B cell (primary cell): ENCODE data around the gene RNF212. TPM values are rescaled to one million over a fixed set of nuclear protein-coding genes. Genes with fewer than 3 reads are reported as not detected.

Experiments
- ATAC-seq: fragments of 200-7000 bp; cut with Tn5 transposase; one replicate; pipeline ENCODE4 v1.10.0; 2021; ENCODE audit warnings: low read depth, mild to moderate bottlenecking, moderate number of reproducible peaks, moderate library complexity
- CTCF ChIA-PET: fragments of 350-600 bp; sonication (Branson Sonifier 250); formaldehyde crosslinking; loops from one replicate; lab custom pipeline; 2021; ENCODE audit warnings: antibody characterized with exemption, inconsistent platforms; lab: Charles Lee
- POLR2A ChIA-PET: fragments of 350-600 bp; sonication (Branson Sonifier 250); formaldehyde crosslinking; loops from one replicate; lab custom pipeline; 2021; ENCODE audit warnings: antibody characterized with exemption; lab: Charles Lee
- DNase-seq: peaks from one replicate; pipeline ENCODE4 v3.0.0; 2013
- H2AFZ ChIP-seq: 2 replicates; pipeline ENCODE4 v1.6.1; 2012; ENCODE audit warnings: mild to moderate bottlenecking, low read depth, low read length; ENCODE audit not compliant: insufficient read depth, poor library complexity, severe bottlenecking
- H3K27ac ChIP-seq, 2 donors: 1 replicate in 1 of 2; 2 replicates in 1 of 2; pipeline ENCODE4 v1.5.1; 2012 to 2013; ENCODE audit warnings: low read length in 2 of 2, mild to moderate bottlenecking in 2 of 2, moderate library complexity in 1 of 2
- H3K27me3 ChIP-seq, 4 experiments: fragments of 200-600 bp in 1 of 4; sonication (generic) in 1 of 4; replicated peaks in 1 of 4; 1 replicate in 2 of 4; 2 replicates in 2 of 4; pipeline versions ENCODE4 v1.6.1 to v1.7.0; 2013 to 2016; ENCODE audit warnings: low read length in 3 of 4, mild to moderate bottlenecking in 2 of 4, mixed read lengths in 1 of 4, moderate library complexity in 1 of 4; ENCODE audit not compliant: insufficient read depth in 4 of 4, control insufficient read depth in 3 of 4; ENCODE audit errors: control extremely low read depth in 1 of 4
- H3K36me3 ChIP-seq, 2 experiments: replicated peaks in 1 of 2; 1 replicate in 1 of 2; 2 replicates in 1 of 2; pipeline versions ENCODE4 v1.6.1 to v1.7.1; 2013; ENCODE audit warnings: low read length in 1 of 2; ENCODE audit not compliant: insufficient read depth in 2 of 2, control insufficient read depth in 1 of 2; ENCODE audit errors: control extremely low read depth in 1 of 2, extremely low read depth in 1 of 2
- H3K4me1 ChIP-seq, 2 donors: fragments of 200-600 bp in 1 of 2; sonication (generic) in 1 of 2; 1 replicate in 1 of 2; 2 replicates in 1 of 2; pipeline versions ENCODE4 v1.5.1 to v1.6.1; 2013 to 2017; ENCODE audit warnings: low read length in 2 of 2; ENCODE audit not compliant: control insufficient read depth in 2 of 2, insufficient read depth in 2 of 2
- H3K4me2 ChIP-seq: replicated peaks from 2 replicates; pipeline ENCODE3; 2012; ENCODE audit warnings: mild to moderate bottlenecking, low read depth, low read length; ENCODE audit not compliant: poor library complexity, severe bottlenecking
- H3K4me3 ChIP-seq, 5 experiments: fragments of 200-600 bp in 1 of 5; sonication (generic) in 1 of 5; 1 replicate in 3 of 5; 2 replicates in 2 of 5; pipeline versions ENCODE4 v1.5.1 to v1.7.0; 2011 to 2016; ENCODE audit warnings: low read length in 4 of 5, mild to moderate bottlenecking in 4 of 5, low read depth in 2 of 5, control low read depth in 1 of 5, moderate library complexity in 1 of 5; ENCODE audit not compliant: insufficient read depth in 1 of 5; ENCODE audit errors: control extremely low read depth in 1 of 5, extremely low read depth in 1 of 5
- H3K79me2 ChIP-seq: fragments of 200-600 bp; sonication (generic); one replicate; pipeline ENCODE4 v1.6.0; 2016; ENCODE audit warnings: low read length; ENCODE audit not compliant: control insufficient read depth, insufficient read depth
- H3K9ac ChIP-seq: fragments of 200-600 bp; sonication (generic); 2 replicates; pipeline ENCODE4 v1.6.1; 2017; ENCODE audit warnings: mild to moderate bottlenecking, low read length, moderate library complexity
- H3K9me3 ChIP-seq, 3 donors: one replicate each; pipeline versions ENCODE4 v1.6.1 to v1.7.1; 2013; ENCODE audit warnings: low read length in 2 of 3; ENCODE audit not compliant: control insufficient read depth in 2 of 3, insufficient read depth in 1 of 3; ENCODE audit errors: control extremely low read depth in 1 of 3
- H4K20me1 ChIP-seq: 2 replicates; pipeline ENCODE4 v1.6.0; 2012; ENCODE audit warnings: mild to moderate bottlenecking, low read length; ENCODE audit not compliant: insufficient read depth, control insufficient read depth, poor library complexity, severe bottlenecking
- H3K27ac Mint-ChIP-seq: one replicate; pipeline ENCODE4 v1.8.0; 2021; ENCODE audit warnings: mixed read lengths
- H3K27me3 Mint-ChIP-seq: one replicate; pipeline ENCODE4 v1.8.0; 2021; ENCODE audit warnings: mixed read lengths
- H3K4me1 Mint-ChIP-seq: one replicate; pipeline ENCODE4 v1.8.0; 2021; ENCODE audit warnings: mixed read lengths
- H3K4me3 Mint-ChIP-seq: one replicate; pipeline ENCODE4 v1.8.0; 2021; ENCODE audit warnings: mixed read lengths
- H3K9me3 Mint-ChIP-seq: one replicate; pipeline ENCODE4 v1.8.0; 2022; ENCODE audit warnings: mixed read lengths; ENCODE audit not compliant: insufficient read depth
- CTCF ChIP-seq: fragments of 200-600 bp; IDR thresholded peaks from one replicate; pipeline ENCODE4 v1.8.0; 2022; ENCODE audit warnings: antibody characterized with exemption, mild to moderate bottlenecking
- EZH2 ChIP-seq: IDR thresholded peaks from 2 replicates; pipeline ENCODE4 v1.6.1; 2012; ENCODE audit warnings: borderline replicate concordance, low read depth, mild to moderate bottlenecking, moderate library complexity, low read length; ENCODE audit not compliant: insufficient read depth, poor library complexity, severe bottlenecking
- WGBS: methylation state at CpG from one replicate; pipeline ENCODE4 v1.1.5; 2013; ENCODE audit warnings: missing lambda C conversion rate; ENCODE audit not compliant: insufficient coverage; 5-methylcytosine and 5-hydroxymethylcytosine counted together
- intact Hi-C: fragments of 100-400 bp; cut with micrococcal nuclease; formaldehyde crosslinking; loops from one replicate; pipeline ENCODE4 v1.10.0; 2022
- polyA plus RNA-seq: library from polyadenylated mRNA; depleted of rRNA; stranded (reverse); fragments of >200 nt; gene quantifications from 2 replicates; pipeline ENCODE4 v1.2.3, GENCODE V29; 2012
- total RNA-seq, 2 donors: library from RNA; stranded (reverse); fragments of 120-200 nt in 1 of 2; gene quantifications; 1 replicate in 1 of 2; 2 replicates in 1 of 2; pipeline versions ENCODE4 v1.2.3 to v1.2.4, GENCODE V29; 2013 to 2022

RNF212 gene
- total and polyA plus RNA-seq, 2 donors (not counting 1 experiment from before 2014, with no cell fraction given) = 2.1 to 5.9 TPM

DNA sequence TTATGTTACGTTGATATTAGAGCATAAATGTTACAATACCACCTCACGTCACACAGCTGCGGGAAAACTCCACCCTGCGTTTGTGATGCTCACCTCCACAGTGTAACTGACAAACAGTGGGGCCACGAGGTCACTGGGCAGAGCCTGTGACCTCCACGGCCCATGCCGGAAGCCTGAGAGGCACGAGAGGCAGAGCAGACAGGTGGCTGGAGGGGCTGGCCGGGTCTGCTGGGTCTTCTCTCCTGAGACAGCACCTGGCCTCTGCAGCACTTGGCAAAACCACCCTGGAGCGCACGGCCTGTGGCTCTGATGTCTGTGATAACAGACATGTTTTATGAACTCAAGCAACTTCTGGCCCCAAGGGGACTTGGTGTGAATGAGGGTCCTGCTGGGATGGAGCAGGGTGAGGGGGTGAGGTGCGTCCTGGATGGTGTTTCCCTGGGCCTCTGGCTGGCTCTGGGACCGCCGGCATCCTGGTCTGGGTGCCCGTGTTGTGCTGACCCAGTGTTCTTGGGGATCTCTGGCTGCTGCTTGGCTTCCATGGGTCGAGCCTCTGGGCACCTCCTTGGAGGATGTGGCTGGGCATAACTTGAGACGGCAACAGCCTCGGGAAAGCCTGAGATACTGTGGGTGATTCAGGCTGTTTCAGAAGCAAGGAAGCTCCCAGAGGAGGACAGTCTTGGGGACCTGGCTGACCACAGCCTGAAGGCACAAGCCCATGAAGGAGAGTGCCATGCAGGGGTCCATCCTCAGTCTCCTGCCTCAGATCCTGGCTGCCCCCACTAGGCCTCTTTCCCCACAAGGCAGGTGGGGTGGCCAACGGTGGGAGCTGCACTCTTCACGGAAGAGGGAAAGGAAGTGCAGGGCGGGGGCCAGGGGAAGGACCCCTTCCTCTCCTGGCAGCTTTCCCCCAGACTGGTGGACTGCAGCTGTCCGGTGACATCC, 19.7 kb downstream of the RNF212 start:
- CTCF ChIA-PET = interaction anchor here (1.3 kb wide), 1 partner anchor 16 kb away, joined by 4 read pairs; no protein-coding TSS in a partner anchor
- Histone ChIP-seq H3K9ac (no peak overlapping the region), H3K4me1 (no peaks in the 10 kb centered on the region), H3K36me3 (no peaks in the 10 kb centered on the region), H3K79me2 (no peaks in the 10 kb centered on the region), H3K4me2 (no peak overlapping the region), H3K27me3 (no peaks in the 10 kb centered on the region), H3K4me3 (no peak overlapping the region), H3K9me3 (peaks cover 0 to 18% (median 5%) of the 10 kb centered on the region in 3 donors), H2AFZ (no peak overlapping the region), H4K20me1 (no peaks in the 10 kb centered on the region), H3K27ac (no peak overlapping the region)
- Mint-ChIP-seq H3K9me3 (peaks cover 3% of the 10 kb centered on the region), H3K4me3 (no peak overlapping the region), H3K27me3 (peaks cover 5% of the 10 kb centered on the region), H3K27ac (no peak overlapping the region), H3K4me1 (no peaks in the 10 kb centered on the region)
- 73% methylated on average over 21 of the region's 22 CpGs for WGBS
- intact Hi-C loops = no loop called here
- POLR2A ChIA-PET = no interaction called here
- TF ChIP-seq EZH2 (no peak), CTCF (no peak)
- DNase-seq (no peak), ATAC-seq (no peak)

- Histone ChIP-seq H3K9me3 (peaks cover 0 to 21% (median 12%) of the 10 kb centered on the region in 3 donors), H4K20me1 (no peaks in the 10 kb centered on the region), H3K79me2 (no peaks in the 10 kb centered on the region), H3K4me1 (no peaks in the 10 kb centered on the region), H3K9ac (no peak overlapping the region), H3K27me3 (no peaks in the 10 kb centered on the region), H3K27ac (no peak overlapping the region), H3K36me3 (no peaks in the 10 kb centered on the region), H3K4me2 (no peak overlapping the region), H2AFZ (no peak overlapping the region), H3K4me3 (no peak overlapping the region)
- H3K4me3 Mint-ChIP-seq = no peak overlapping the region
- ChIA-PET POLR2A (no interaction called here), CTCF (interaction anchor here (1.3 kb wide), 1 partner anchor 16 kb away, joined by 4 read pairs; no protein-coding TSS in a partner anchor)
- no peak for ATAC-seq
- peaks cover 7% of the 10 kb centered on the region for H3K9me3 Mint-ChIP-seq
- no peaks in the 10 kb centered on the region for H3K4me1 Mint-ChIP-seq
- intact Hi-C loops = no loop called here
- WGBS = 88% methylated on average over 1 of the region's 4 CpGs
- no peak overlapping the region for H3K27ac Mint-ChIP-seq
- TF ChIP-seq EZH2 (no peak), CTCF (no peak)
- H3K27me3 Mint-ChIP-seq = peaks cover 6% of the 10 kb centered on the region
- DNase-seq = no peak
Observed at GRCh38 chr4:1092983-1093361, 20.4 kb downstream of the RNF212 start.
